Lung (tissue), 12 donors: Measurements from ENCODE around the gene CFAP20. TPM values are rescaled to one million over a fixed set of nuclear protein-coding genes. Genes with fewer than 3 reads are reported as not detected.

Experiments
- ATAC-seq: fragments of 200-7000 bp; cut with Tn5 transposase; one replicate; pipeline ENCODE4 v1.9.1; 2020; ENCODE audit warnings: moderate number of reproducible peaks; ENCODE audit not compliant: insufficient read depth, low FRiP score
- DNase-seq, 3 donors: peaks; one replicate each; pipeline ENCODE4 v3.0.0-alpha.2; 2013 to 2017
- H3K27ac ChIP-seq, 2 donors: one replicate each; pipeline ENCODE4 v1.5.1; 2013; ENCODE audit warnings: mild to moderate bottlenecking in 2 of 2, moderate library complexity in 2 of 2, control low read depth in 1 of 2, inconsistent platforms in 1 of 2, low read depth in 1 of 2, low read length in 1 of 2
- H3K27me3 ChIP-seq, 3 donors: one replicate each; pipeline ENCODE4 v1.5.1; 2013; ENCODE audit warnings: low read length in 2 of 3; ENCODE audit not compliant: control insufficient read depth in 3 of 3, insufficient read depth in 3 of 3
- H3K36me3 ChIP-seq, 4 donors: one replicate each; pipeline ENCODE4 v1.5.1; 2013; ENCODE audit warnings: low read length in 4 of 4, mild to moderate bottlenecking in 1 of 4, moderate library complexity in 1 of 4; ENCODE audit not compliant: control insufficient read depth in 4 of 4, insufficient read depth in 4 of 4
- H3K4me1 ChIP-seq, 5 donors: one replicate each; pipeline ENCODE4 v1.5.1; 2013; ENCODE audit warnings: low read length in 5 of 5, mild to moderate bottlenecking in 2 of 5, moderate library complexity in 1 of 5; ENCODE audit not compliant: control insufficient read depth in 5 of 5, insufficient read depth in 5 of 5
- H3K4me3 ChIP-seq: one replicate; pipeline ENCODE4 v1.5.1; 2013; ENCODE audit warnings: mild to moderate bottlenecking, control low read depth, moderate library complexity
- H3K9ac ChIP-seq, 2 donors: one replicate each; pipeline ENCODE4 v1.5.1; 2013; ENCODE audit warnings: low read length in 2 of 2, control low read depth in 1 of 2; ENCODE audit not compliant: insufficient read depth in 1 of 2
- H3K9me3 ChIP-seq, 4 donors: one replicate each; pipeline ENCODE4 v1.5.1; 2013; ENCODE audit warnings: low read length in 3 of 4, mild to moderate bottlenecking in 1 of 4, moderate library complexity in 1 of 4; ENCODE audit not compliant: control insufficient read depth in 4 of 4, insufficient read depth in 3 of 4
- whole genome bisulfite sequencing, 2 donors: extraction: QIAGEN DNeasy Blood & Tissue Kit; methylation state at CpG; one replicate each; pipeline ENCODE4 v1.1.7; 2013; 5-methylcytosine and 5-hydroxymethylcytosine counted together
- polyA plus RNA-seq, 2 donors: library from polyadenylated mRNA; stranded (reverse); fragments of 200-250 nt; gene quantifications; one replicate each; pipeline ENCODE4 v1.2.1, GENCODE V29; 2013
- total RNA-seq, 2 donors: library from RNA; depleted of rRNA in 1 of 2; stranded (reverse); fragments of >200 nt in 1 of 2; gene quantifications; one replicate each; pipeline ENCODE4 v1.2.1, GENCODE V29; 2014 to 2021
- TF ChIP-seq, protein P1 (sequence below): IDR thresholded peaks from 2 replicates; pipeline ENCODE4 v1.5.1; 2012; ENCODE audit warnings: mild to moderate bottlenecking; ENCODE audit errors: control extremely low read depth, extremely low read depth
- donor health status: control.
- donor health status: control.
- donor health status: Bipolar disorder and iron deficiency.
- donor health status: healthy.
- donor health status: DM: yes; HTN: yes; CAD: no.

Gene CFAP20
- total and polyA plus RNA-seq, 4 donors = 20.6 to 86.3 (median 34.7) TPM

DNA sequence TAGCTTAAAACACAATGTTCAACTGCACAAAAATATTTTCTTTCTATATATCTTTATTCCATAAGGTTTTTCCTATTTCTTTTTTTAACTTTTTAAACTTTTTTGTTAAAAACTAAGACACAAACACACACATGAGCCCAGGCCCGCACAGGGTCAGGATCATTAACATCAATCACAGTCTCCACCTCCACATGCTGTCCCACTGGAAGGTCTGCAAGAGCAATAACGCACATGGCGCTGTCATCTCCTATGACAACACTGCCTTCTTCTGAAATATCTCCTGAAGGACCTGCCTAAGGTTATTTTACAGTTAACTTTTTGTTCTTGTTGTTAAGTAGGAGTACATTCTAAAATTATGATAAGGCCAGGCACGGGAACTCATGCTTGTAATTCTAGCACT is 4.1 kb downstream of the CFAP20 start:
- H3K27me3 ChIP-seq = no peaks in the 10 kb centered on the region
- no peaks in the 10 kb centered on the region for H3K36me3 ChIP-seq
- H3K4me3 ChIP-seq = no peak overlapping the region
- H3K4me1 ChIP-seq = peaks cover 5 to 60% (median 36%) of the 10 kb centered on the region in 5 donors
- H3K9me3 ChIP-seq = no peaks in the 10 kb centered on the region
- TF ChIP-seq, protein P1, sequence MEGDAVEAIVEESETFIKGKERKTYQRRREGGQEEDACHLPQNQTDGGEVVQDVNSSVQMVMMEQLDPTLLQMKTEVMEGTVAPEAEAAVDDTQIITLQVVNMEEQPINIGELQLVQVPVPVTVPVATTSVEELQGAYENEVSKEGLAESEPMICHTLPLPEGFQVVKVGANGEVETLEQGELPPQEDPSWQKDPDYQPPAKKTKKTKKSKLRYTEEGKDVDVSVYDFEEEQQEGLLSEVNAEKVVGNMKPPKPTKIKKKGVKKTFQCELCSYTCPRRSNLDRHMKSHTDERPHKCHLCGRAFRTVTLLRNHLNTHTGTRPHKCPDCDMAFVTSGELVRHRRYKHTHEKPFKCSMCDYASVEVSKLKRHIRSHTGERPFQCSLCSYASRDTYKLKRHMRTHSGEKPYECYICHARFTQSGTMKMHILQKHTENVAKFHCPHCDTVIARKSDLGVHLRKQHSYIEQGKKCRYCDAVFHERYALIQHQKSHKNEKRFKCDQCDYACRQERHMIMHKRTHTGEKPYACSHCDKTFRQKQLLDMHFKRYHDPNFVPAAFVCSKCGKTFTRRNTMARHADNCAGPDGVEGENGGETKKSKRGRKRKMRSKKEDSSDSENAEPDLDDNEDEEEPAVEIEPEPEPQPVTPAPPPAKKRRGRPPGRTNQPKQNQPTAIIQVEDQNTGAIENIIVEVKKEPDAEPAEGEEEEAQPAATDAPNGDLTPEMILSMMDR = no peak
- H3K9ac ChIP-seq = no peak overlapping the region
- ATAC-seq (no peak), DNase-seq (no peak)
- H3K27ac ChIP-seq = peak overlapping the region in 1 of 2 donors; percentile 10
- WGBS, 2 donors = 74 to 88% methylated on average over 4 of the region's 4 CpGs

- DNase-seq = no peak
- TF ChIP-seq, protein P1 = no peak
- H3K36me3 ChIP-seq = no peaks in the 10 kb centered on the region
- H3K4me1 ChIP-seq = peaks cover 6 to 64% (median 39%) of the 10 kb centered on the region in 5 donors
- no peaks in the 10 kb centered on the region for H3K9me3 ChIP-seq
- H3K9ac ChIP-seq = no peak overlapping the region
- 19 to 86% methylated on average over 1 of the region's 1 CpG for WGBS, 2 donors
- no peaks in the 10 kb centered on the region for H3K27me3 ChIP-seq
- H3K4me3 ChIP-seq = no peak overlapping the region
- H3K27ac ChIP-seq = no peak overlapping the region
- no peak for ATAC-seq
Measured at GRCh38 chr16:58124601-58124915, 4.6 kb downstream of the CFAP20 start.

GRCh38 chr16:58123896-58124600 is 5.1 kb downstream of the CFAP20 start:
- peaks cover 9 to 69% (median 43%) of the 10 kb centered on the region in 5 donors for H3K4me1 ChIP-seq
- no peaks in the 10 kb centered on the region for H3K36me3 ChIP-seq
- no peak overlapping the region for H3K4me3 ChIP-seq
- DNase-seq (no peak), ATAC-seq (no peak)
- no peak overlapping the region for H3K9ac ChIP-seq
- no peaks in the 10 kb centered on the region for H3K27me3 ChIP-seq
- 44 to 54% methylated on average over 8 of the region's 8 CpGs for WGBS, 2 donors
- H3K27ac ChIP-seq = no peak overlapping the region
- H3K9me3 ChIP-seq = no peaks in the 10 kb centered on the region
- TF ChIP-seq, protein P1 = no peak

DNA sequence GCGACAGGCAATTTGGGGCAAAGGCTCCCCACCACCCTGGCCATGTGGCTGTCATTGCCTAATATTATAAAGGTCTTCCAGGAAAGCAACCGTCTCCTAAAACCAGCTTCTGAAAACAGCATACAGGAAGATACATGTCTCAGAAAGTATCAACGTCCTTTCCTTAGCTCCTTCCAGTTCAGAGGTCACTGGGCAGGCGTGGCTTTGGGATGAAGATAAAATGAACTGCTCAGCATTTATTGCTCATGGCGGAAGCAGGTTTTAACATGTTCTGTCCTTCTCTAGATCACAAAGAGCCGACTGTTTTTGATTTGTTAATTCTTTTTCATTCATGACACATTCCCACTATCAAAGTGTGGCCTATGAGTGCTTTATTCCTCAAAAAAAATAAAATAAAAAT is 8.0 kb downstream of the CFAP20 start:
- no peak overlapping the region for H3K4me3 ChIP-seq
- ATAC-seq = no peak
- no peaks in the 10 kb centered on the region for H3K9me3 ChIP-seq
- TF ChIP-seq, protein P1 = no peak
- H3K27ac ChIP-seq = no peak overlapping the region
- H3K4me1 ChIP-seq = peaks cover 8 to 58% (median 29%) of the 10 kb centered on the region in 5 donors
- WGBS, 2 donors = 56 to 58% methylated on average over 6 of the region's 6 CpGs
- no peaks in the 10 kb centered on the region for H3K27me3 ChIP-seq
- H3K9ac ChIP-seq = no peak overlapping the region
- DNase-seq = no peak
- peaks cover 0 to 9% (median 5%) of the 10 kb centered on the region in 4 donors for H3K36me3 ChIP-seq
